ENCODE results near the gene TCIRG1. TPM values are rescaled to one million over a fixed set of nuclear protein-coding genes. Genes with fewer than 3 reads are reported as not detected.

TCIRG1 gene
- total RNA-seq, 1 experiment from 2014 or later = 31.7 TPM

GRCh38 chr11:68016904-68017817, 21.7 kb upstream of the TCIRG1 start:
- no peak for DNase-seq (ENCODE audit: low read depth)

- no peak for DNase-seq (ENCODE audit: low read depth)
Observed at GRCh38 chr11:68017980-68018729, 20.7 kb upstream of the TCIRG1 start.

DNA sequence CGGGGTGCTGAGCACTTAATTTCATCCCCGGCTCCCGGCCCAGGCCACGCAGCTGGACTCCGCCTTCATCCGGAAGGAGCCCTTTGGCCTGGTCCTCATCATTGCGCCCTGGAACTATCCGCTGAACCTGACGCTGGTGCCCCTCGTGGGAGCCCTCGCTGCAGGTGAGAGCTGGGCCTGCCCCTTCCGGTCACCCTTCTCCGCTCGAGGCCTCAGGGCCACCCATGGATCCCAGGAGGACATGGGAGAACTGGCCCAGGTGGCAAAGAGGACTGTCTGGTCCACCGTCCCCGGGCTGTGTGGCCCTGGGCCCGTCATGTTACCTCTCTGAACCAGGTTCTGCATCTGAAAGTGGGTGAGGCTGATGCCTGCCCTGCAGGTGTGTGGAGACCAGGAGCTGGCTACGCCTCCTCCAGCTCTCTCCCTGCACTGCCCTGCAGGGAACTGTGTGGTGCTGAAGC, 20.1 kb upstream of the TCIRG1 start:
- DNase-seq (ENCODE audit: low read depth) = no peak

DNA sequence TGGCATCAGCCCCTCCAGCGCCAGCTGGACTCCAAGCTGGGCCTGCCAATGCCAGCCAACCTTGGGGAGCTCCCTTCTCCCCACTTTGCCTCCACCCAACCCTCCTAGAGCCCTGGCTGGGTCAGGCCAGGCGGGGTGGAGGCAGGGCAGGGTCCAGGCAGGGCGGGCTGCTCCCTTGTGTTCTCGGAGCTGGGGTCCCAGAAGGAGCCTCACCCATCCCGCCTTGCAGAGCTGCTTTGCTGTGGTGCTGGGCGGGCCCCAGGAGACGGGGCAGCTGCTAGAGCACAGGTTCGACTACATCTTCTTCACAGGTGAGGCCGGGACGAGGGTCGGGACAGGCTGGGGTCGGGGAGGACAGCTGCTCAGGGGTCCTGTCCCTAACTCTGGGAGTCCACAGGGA, 19.3 kb upstream of the TCIRG1 start:
- no peak for DNase-seq (ENCODE audit: low read depth)

- DNase-seq (ENCODE audit: low read depth) = peak; percentile 54
Observed at GRCh38 chr11:68020575-68020974, 18.2 kb upstream of the TCIRG1 start.

DNA sequence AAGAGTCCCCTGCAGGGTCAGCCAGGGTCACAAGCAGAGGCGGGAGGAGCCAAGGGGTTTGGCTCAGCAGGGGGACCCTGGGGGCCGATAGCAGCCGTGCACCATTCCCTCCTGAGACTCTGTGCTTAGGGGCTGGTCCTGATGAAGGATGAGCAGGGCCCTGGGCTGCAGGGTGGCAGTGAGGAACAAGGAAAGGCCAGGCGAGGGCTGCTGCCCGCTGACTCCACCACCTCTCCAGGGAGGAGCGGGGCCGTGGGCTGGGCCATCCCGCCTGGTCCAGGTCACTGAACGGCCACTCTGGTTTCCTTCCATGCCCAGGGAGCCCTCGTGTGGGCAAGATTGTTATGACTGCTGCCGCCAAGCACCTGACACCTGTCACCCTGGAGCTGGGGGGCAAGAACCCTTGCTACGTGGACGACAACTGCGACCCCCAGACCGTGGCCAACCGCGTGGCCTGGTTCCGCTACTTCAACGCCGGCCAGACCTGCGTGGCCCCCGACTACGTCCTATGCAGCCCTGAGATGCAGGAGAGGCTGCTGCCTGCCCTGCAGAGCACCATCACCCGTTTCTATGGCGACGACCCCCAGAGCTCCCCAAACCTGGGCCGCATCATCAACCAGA, 17.5 kb upstream of the TCIRG1 start:
- DNase-seq (ENCODE audit: low read depth) = no peak

DNA sequence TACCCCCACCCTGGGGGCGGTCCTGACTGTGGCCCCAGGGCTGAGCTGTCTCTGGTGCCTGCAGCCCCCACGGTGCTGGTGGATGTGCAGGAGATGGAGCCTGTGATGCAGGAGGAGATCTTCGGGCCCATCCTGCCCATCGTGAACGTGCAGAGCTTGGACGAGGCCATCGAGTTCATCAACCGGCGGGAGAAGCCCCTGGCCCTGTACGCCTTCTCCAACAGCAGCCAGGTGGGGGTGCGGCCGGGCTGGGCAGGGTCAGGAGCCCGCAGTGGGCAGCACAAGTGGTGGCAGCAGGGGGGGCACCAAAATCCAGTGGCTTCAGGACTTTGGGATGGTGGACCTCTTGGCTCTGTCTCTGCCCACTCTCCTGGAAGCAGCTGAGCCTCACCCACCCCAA, 16.3 kb upstream of the TCIRG1 start:
- no peak for DNase-seq (ENCODE audit: low read depth)

DNA sequence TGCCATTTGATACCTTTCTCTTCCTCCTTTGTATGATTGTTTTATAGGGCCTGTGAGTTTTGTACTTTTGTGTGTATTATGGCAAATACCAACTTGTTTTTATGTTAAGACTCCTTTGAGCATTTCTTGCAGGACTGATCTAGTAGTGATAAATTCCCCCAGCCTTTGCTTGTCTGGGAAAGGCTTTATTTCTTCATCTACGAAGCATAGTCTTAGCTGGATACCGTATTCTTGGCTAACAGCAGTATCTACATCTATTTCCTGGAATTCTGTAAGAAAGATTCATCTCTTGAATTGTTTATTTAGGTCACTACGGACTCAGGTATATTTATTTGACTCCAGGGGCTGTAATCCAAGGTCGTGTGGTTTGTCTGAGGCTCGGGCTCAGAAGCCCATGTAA, 14.3 kb upstream of the TCIRG1 start:
- no peak for DNase-seq (ENCODE audit: low read depth)

GRCh38 chr11:68025047-68025446, 13.8 kb upstream of the TCIRG1 start:
- no peak for DNase-seq (ENCODE audit: low read depth)

DNA sequence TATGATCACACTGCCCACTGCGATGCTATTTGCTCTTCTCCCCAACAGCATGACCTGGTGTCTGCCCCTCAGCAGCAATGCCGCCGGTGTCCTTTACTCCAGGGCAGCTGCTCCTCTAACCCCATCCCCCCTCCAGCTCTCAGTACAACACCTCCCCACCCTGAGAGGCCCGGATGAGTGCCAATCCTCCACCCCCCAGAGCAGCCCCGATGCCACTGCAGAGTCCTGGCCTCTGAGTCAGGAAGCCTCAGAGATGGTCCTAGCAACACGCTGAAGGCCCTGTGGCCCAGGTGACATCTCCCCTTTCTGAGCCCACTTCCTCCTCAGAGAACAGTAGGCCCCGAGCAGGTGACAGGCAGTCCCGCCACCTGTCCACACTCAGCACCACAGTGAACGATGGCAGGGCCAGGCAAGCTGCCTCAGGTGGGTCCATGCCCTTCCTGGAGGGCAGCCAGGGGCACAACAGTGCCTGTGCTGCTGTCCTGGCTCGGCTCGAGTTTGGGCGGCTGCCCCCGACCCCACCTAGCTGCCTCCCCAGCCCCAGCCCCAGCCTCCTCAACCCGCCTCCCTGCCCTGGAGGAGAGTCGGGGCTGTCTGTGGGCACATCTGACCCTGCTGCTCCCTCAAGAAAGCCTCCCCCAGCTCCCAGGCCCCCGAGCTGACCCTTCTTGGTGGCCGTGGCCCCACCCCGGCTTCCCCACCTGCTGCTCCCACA, 12.3 kb upstream of the TCIRG1 start:
- DNase-seq (ENCODE audit: low read depth) = no peak

DNA sequence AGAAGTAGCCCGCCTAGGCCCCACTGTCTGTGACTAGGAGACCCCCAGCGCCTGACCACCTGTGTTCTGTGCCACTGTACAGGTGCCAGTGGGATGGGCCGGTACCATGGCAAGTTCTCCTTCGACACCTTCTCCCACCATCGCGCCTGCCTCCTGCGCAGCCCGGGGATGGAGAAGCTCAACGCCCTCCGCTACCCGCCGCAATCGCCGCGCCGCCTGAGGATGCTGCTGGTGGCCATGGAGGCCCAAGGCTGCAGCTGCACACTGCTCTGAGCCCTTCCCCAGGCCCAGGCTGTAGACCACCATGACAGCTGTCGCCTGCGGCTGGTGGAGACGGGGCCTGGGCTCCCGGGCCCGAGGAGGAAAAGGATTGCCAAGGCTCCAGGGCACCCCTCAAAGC, 11.2 kb upstream of the TCIRG1 start:
- no peak for DNase-seq (ENCODE audit: low read depth)

DNA sequence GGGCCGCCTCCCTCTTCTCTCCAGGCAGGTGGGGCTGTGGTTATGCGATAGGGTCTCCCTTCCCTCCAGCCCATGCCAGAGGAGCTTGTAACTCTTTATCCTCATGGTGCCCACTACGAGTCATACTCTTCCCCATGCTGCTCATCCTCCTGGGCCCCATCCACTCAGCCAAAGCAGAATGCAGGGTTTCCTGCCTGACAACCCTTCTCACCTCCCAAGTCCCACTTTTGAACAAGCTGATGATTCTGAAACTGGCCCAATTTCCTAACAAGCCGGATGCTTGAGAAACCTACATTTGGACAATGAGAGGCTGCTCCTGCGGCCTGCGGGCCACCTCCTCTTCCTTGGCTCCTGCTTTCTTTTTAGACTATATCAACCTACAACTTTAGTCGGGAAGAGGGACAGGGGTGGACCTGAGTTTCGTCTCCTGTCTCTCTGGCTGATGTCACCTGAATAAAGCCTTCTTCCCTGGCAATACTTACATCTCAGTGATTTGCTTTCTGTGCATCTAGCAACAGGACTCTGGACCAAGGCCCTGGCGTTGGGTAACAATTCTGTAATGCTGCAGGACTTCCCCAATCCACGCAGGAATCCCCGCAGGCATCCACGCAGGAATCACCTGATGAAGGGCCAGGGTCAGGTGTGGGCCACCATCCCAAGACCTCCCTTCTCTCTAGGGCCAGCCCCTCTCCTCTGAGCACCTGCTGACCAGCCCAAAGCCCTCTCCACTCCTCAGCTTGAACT, 9.9 kb upstream of the TCIRG1 start:
- DNase-seq (ENCODE audit: low read depth) = peak; percentile 64

DNA sequence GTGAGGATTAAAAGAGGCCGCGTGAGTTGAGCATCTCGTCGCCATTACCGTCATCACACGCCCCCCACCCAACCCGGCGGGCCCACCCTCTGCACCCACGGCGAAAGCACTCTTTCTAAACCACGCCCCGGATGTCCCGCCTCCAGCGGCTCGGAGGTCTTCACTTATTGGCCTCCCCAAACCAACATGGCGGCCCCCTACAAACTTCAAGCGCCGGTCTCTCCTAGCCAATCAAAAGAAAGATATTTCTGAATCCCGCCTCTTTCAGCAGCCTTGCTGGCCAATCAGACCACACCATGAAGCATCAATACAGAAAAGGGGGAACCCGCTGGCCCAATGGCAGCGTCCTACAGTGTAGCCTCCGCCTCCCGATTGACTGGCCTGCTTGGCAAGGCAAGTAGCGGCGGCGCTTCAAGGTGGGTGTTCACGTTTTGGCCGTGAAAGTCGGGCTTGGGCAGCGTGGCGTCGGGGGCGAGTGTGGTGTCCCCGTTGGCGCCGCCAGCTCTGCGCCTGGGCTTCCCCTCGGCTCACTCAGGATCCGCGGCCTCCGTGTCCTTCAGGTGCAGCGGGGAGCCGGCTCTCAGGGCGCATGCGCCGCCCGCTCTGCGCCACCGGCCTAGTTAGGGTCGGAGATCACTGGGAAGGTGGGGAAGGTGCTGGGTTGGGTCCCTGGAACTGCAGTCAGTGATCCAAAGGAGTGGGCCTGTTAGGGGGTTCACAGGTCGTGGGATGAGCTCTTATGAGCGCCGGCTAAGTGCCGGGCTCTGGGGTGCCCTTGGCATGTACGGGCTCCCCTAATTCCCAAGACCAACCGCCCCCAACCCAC, 8.3 kb upstream of the TCIRG1 start, which contains the start of gene NDUFS8:
NDUFS8 (plus strand) TSS at position 364 of the 826 bp plus-strand sequence. CDS start 1,471 bp downstream, outside the sequence.
- peak; percentile 96 for DNase-seq (ENCODE audit: low read depth)

DNA sequence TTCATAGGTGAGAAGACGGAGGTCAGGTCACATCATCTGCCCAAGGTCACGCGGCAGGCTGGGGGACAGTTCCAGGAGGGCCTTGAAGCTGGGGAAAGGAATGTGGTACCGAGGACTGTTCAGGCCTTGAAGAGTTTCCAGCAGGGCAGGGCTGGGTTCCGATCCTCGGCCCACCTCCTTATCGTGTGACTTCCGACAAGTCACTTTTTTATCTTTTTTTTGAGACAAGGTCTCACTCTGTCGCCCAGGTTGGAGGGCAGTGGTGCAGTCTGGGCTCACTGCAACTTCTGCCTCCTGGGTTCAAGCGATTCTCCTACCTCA, 7.7 kb upstream of the TCIRG1 start:
- no peak for DNase-seq (ENCODE audit: low read depth)

- DNase-seq (ENCODE audit: low read depth) = no peak
Observed at GRCh38 chr11:68032003-68032402, 6.8 kb upstream of the TCIRG1 start.

DNA sequence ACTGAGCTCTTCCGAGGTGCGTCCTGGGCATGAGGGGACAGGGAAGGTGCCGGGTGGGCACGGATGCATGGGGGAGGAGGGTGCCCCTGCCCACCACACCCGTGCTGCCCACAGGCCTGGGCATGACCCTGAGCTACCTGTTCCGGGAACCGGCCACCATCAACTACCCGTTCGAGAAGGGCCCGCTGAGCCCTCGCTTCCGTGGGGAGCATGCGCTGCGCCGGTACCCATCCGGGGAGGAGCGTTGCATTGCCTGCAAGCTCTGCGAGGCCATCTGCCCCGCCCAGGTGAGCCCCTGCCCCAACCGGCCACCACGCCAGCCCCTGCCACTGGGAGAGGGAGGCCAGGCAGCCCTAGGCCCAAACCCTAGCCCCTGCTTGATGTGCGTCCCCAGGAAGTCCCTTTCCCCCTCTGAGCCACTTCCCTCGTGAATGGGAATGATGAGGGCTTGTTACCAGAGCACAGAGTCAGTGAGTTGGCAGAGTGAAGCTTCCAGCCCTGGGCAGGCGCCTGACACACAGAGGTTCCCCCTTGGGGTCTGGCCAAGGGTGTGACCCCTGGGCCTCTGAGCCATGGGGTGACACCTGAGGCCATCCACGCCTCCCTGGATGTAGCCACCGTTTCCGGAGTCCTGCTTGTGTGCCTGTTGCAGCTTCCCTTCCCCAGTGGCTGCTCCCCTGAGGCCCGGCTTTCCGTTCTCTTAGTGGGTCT, 5.7 kb upstream of the TCIRG1 start:
- DNase-seq (ENCODE audit: low read depth) = no peak

GRCh38 chr11:68033708-68034045, 5.1 kb upstream of the TCIRG1 start:
- DNase-seq (ENCODE audit: low read depth) = no peak

GRCh38 chr11:68035266-68035876, 3.5 kb upstream of the TCIRG1 start:
- DNase-seq (ENCODE audit: low read depth) = no peak

DNA sequence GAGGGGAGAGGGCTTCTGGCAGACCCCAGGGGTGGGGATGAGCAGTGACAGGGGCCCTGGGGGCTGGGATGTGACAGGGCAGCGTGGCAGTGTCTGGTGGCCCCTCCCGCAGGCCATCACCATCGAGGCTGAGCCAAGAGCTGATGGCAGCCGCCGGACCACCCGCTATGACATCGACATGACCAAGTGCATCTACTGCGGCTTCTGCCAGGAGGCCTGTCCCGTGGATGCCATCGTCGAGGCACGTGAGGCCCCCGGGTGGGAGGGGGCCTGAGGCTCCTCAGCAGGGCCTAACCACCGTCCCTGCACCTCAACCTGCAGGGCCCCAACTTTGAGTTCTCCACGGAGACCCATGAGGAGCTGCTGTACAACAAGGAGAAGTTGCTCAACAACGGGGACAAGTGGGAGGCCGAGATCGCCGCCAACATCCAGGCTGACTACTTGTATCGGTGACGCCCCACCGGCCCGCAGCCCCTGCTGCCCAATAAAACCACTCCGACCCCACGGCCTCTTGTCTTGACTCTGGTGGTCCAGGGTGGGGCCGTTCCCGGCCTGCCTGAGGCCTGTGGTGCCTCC, 2.6 kb upstream of the TCIRG1 start:
- DNase-seq (ENCODE audit: low read depth) = no peak

Measured in Daoy (cell line).